Keratinocyte (primary cell): Measurements from ENCODE around the gene SEL1L2.

ENCODE experiments used
- EZH2 ChIP-seq: IDR thresholded peaks from one replicate; pipeline ENCODE4 v1.6.1; 2012; ENCODE audit warnings: inconsistent platforms, mild to moderate bottlenecking, low read length, moderate library complexity
- TF ChIP-seq, protein P1 (sequence below), 3 experiments: IDR thresholded peaks in 1 of 3; conservative IDR thresholded peaks in 1 of 3; optimal IDR thresholded peaks in 1 of 3; 2 replicates in 2 of 3; 3 replicates in 1 of 3; pipeline versions ENCODE3 to v1.5.1; 2011; ENCODE audit warnings: low read length in 3 of 3, mild to moderate bottlenecking in 3 of 3, moderate library complexity in 2 of 3, control low read depth in 1 of 3, inconsistent platforms in 1 of 3; ENCODE audit not compliant: insufficient read depth in 2 of 3; ENCODE audit errors: extremely low read depth in 1 of 3

DNA sequence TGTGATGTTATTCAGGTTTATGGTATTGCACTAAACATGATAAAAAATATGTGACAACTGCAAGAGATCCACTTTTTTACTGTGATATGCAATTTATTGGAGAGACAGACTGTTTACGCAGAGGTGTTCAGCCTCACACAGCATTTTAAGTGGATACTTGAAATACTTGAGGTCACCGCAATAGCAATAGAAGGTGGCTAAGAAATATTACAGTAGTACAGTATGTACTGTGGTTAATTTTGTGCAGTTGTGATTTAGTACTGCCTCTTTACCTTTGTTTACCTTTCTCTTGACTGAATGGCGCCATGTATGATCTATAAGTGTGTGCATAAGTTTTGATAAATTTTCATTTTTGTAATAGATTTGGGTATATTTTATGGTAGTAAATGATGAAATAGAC, 22.3 kb upstream of the SEL1L2 start:
- TF ChIP-seq, protein P1, sequence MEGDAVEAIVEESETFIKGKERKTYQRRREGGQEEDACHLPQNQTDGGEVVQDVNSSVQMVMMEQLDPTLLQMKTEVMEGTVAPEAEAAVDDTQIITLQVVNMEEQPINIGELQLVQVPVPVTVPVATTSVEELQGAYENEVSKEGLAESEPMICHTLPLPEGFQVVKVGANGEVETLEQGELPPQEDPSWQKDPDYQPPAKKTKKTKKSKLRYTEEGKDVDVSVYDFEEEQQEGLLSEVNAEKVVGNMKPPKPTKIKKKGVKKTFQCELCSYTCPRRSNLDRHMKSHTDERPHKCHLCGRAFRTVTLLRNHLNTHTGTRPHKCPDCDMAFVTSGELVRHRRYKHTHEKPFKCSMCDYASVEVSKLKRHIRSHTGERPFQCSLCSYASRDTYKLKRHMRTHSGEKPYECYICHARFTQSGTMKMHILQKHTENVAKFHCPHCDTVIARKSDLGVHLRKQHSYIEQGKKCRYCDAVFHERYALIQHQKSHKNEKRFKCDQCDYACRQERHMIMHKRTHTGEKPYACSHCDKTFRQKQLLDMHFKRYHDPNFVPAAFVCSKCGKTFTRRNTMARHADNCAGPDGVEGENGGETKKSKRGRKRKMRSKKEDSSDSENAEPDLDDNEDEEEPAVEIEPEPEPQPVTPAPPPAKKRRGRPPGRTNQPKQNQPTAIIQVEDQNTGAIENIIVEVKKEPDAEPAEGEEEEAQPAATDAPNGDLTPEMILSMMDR (optimal IDR thresholded peaks at IDR 0.05 in 1 of 3, IDR thresholded peaks at IDR 0.05 in 1 of 3, conservative IDR thresholded peaks at IDR 0.05 in 1 of 3; ENCODE audit: extremely low read depth in 1 of 3, insufficient read depth in 2 of 3, low read length in 3 of 3): no peak
- TF ChIP-seq EZH2: no peak
